ENCODE results near the gene LLGL2.

LLGL2 gene

DNA sequence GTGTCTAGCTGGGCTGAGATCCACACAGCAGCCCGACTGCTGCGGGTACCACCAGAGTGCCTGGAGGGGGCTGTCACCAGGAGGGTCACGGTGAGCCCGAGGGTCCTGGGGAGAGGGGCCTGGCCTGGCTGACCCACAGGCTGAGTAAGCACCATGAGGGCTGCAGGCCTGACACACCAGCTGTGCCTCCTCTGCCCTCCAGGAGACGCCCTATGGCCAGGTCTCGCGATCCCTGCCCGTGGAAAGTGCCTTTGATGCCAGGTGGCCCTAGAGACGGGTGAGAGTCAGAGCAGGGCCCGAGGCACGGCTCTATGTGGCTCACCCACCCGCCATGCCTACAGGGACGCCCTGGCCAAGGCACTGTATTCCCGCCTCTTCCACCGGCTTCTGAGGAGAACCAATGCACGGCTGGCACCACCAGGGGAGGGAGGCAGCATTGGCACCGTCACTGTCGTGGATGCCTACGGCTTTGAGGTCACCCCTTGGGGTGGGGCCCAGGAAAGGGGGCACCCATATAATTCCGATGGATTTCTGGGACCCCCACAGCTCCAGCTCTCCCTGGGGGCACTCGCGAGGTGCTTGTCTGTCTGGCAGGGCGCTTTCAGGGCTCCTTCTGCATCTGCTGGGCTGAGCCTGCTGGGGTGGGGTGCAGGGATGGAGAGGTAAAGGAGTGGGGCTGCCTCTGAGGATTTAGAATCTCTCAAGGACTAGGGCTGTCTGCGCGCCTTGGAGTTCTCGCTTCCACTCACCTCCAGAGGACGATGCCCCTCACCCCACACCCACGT is 69.2 kb downstream of the LLGL2 start:
- no peak for DNase-seq

- no peak for DNase-seq
These were observed 69.9 kb downstream of the LLGL2 start for GRCh38 chr17:75595284-75595919.

GRCh38 chr17:75595920-75596313 is 70.4 kb downstream of the LLGL2 start:
- no peak for DNase-seq

- DNase-seq = no peak
These were observed 71.0 kb downstream of the LLGL2 start for GRCh38 chr17:75596320-75597087.

- DNase-seq = peak; percentile 42
These were observed 75.8 kb downstream of the LLGL2 start for GRCh38 chr17:75601057-75601987.

DNA sequence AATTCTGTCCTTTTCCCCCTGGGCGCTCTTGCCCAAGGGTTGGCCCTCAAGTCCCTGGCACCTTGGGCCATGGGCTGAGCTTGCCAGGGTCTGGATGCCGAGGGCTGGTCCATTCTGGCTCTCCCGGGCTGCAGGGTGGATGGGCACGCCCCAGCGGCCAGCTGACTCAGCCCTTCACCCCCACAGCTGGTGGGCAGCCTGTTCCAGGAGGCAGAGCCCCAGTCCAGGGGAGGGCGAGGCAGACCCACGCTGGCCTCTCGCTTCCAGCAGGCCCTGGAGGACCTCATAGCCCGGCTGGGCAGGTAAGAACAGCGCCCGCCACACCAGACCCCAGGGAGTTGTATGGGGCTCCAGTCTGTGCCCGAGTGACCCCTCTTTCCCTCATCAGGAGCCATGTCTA is 77.1 kb downstream of the LLGL2 start:
- DNase-seq = no peak

- no peak for DNase-seq
These were observed 77.6 kb downstream of the LLGL2 start for GRCh38 chr17:75603123-75603522.

- DNase-seq = no peak
These were observed 78.7 kb downstream of the LLGL2 start for GRCh38 chr17:75604034-75604695.

- no peak for DNase-seq
These were observed 80.3 kb downstream of the LLGL2 start for GRCh38 chr17:75605790-75606189.

- DNase-seq = no peak
These were observed 81.6 kb downstream of the LLGL2 start for GRCh38 chr17:75607086-75607485.

DNA sequence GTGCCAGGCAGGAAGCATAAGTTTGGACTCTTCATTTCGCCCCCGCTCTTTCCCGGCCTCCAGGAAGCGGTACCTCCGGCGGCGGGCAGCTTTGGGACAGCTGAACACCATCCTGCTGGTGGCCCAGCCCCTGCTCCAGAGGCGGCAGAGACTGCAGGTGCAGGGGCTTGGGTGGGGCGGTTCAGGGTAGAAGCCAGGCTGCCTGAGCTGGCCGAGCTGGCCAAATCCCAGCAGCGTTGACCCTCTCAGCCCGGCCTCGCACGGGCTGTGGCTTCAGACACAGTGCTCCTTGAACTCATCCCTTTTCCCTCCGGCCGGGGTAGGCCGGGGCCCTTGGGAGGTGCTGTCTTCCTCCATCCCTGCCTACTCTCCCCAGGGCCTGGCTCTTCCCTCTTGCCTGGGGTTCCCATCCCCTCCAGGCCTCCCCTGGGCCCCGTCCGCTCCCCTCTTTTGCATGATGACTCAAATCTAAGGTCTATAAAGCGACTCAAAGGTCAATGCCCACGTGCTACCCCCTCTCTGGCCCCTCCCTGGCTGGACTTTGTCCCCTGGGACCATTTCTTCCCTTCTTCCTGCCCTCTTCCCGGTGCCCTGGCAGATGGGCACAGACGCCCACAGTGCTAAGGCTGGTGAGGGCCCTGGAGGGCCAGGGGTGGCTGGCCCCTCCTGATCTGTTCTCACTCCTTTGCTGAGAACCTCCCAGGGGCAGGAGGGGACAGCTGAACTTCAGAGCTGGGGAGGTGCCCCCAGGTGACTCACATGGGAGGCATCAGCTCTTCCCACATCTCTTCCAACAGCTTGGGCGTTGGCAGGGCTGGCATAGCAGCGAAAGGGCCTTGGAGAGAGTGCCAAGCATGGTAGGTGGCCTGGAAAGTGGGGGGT is 84.8 kb downstream of the LLGL2 start:
- DNase-seq = no peak

DNA sequence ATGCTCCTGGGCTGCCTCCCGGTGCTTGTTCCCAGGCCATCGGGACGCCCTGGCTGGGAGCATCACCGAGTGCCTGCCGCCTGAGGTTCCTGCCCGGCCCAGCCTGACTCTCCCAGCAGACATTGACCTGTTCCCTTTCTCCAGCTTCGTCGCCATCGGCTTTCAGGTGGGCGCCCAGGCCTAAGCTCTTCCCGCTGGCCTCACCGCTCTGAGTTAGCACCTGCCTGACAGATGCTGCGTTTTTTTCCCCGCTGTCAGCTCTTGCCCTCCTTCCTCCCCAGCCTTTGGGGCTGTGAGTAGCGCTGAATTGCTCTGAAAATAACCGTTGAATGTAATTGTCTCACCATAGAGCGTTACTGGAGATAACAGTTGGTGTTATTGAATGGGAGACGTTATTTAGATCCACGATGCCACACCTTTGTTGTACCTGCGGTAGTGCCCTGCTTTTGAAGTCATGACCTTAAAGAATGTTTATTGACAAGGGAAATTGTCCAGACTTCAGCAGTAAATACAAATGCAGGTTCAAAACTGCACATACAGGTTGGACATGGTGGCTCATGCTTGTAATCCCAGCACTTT is 86.4 kb downstream of the LLGL2 start:
- DNase-seq = no peak

DNA sequence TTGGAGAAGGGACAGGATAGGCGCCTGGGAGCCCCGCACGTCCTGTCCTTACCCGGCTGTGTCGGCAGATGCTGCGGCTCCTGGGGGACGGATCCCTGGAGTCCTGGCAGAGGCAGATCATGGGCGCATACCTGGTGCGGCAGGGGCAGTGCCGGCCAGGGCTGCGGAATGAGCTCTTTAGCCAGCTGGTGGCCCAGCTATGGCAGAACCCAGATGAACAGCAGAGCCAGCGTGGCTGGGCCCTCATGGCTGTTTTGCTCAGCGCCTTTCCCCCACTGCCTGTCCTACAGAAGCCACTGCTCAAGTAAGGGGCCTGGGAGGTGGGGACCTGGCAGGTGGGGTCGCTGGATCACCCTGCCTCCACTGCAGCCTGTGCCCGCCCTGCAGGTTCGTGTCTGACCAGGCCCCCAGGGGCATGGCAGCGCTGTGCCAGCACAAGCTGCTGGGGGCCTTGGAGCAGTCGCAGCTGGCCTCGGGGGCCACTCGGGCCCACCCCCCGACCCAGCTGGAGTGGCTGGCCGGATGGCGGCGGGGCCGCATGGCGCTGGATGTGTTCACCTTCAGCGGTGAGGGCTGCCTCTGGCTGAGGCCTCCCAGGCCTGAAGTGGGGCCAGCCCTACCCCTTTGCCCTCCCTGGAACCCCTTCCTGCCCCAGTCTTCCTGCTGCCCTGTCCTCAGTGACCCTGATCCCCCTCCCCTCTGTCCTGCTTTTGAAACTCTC is 87.6 kb downstream of the LLGL2 start:
- no peak for DNase-seq

- DNase-seq = no peak
These were observed 88.5 kb downstream of the LLGL2 start for GRCh38 chr17:75614006-75614405.

- no peak for DNase-seq
These were observed 89.2 kb downstream of the LLGL2 start for GRCh38 chr17:75614556-75615270.

GRCh38 chr17:75615301-75615700 is 89.8 kb downstream of the LLGL2 start:
- DNase-seq = no peak

DNA sequence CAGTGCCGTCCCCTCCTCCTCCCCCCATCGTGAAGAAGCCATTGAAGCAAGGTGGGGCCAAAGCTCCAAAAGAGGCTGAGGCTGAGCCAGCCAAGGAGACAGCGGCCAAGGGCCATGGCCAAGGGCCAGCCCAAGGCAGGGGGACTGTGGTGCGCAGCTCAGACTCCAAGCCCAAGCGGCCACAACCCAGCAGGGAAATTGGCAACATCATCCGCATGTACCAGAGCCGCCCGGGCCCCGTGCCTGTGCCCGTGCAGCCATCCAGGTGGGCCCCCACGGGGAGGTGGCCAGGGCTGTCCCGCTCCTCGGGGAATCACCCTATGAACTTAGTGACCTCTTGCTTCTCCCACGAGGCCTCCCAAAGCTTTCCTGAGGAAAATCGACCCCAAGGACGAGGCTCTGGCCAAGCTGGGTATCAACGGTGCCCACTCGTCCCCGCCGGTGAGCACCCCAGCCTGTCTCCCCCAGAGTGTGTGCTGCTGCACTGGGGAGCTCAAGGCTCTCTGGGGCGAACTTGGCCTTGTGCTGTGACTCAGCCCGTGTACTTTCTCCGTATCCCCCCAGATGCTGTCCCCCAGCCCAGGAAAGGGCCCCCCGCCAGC is 91.1 kb downstream of the LLGL2 start:
- no peak for DNase-seq

- no peak for DNase-seq
These were observed 91.7 kb downstream of the LLGL2 start for GRCh38 chr17:75617218-75617617.

GRCh38 chr17:75617675-75618074 is 92.2 kb downstream of the LLGL2 start:
- DNase-seq = no peak
